Progenitor cell of endocrine pancreas (in vitro differentiated cells): ENCODE measurements around the gene TXNRD2. TPM values are rescaled to one million over a fixed set of nuclear protein-coding genes. Genes with fewer than 3 reads are reported as not detected.

ENCODE experiments used
- DNase-seq: peaks from one replicate; pipeline ENCODE4 v3.0.0; 2021; ENCODE audit warnings: low spot score; ENCODE audit not compliant: unreplicated experiment
- H3K27ac Mint-ChIP-seq: 2 replicates; pipeline ENCODE4 v1.8.0; 2021; ENCODE audit warnings: mild to moderate bottlenecking, moderate library complexity, mixed read lengths
- H3K27me3 Mint-ChIP-seq: 2 replicates; pipeline ENCODE4 v1.8.0; 2021; ENCODE audit warnings: mixed read lengths
- H3K36me3 Mint-ChIP-seq: 2 replicates; pipeline ENCODE4 v1.8.0; 2022; ENCODE audit warnings: mixed read lengths; ENCODE audit not compliant: insufficient read depth
- H3K4me1 Mint-ChIP-seq: 2 replicates; pipeline ENCODE4 v1.8.0; 2021; ENCODE audit warnings: low read depth, mixed read lengths
- H3K4me3 Mint-ChIP-seq: 2 replicates; pipeline ENCODE4 v1.8.0; 2021; ENCODE audit warnings: low read depth, mild to moderate bottlenecking, moderate library complexity, mixed read lengths
- H3K9me3 Mint-ChIP-seq: 2 replicates; pipeline ENCODE4 v1.8.0; 2021; ENCODE audit warnings: low read depth, mixed read lengths
- total RNA-seq: library from RNA; stranded (reverse); gene quantifications from 2 replicates; pipeline ENCODE4 v1.2.1, GENCODE V29; 2021
- TF ChIP-seq, protein P1 (sequence below): fragments of 200-600 bp; sonication (generic); IDR thresholded peaks from one replicate; pipeline ENCODE4 v1.5.0; 2021; ENCODE audit warnings: antibody characterized with exemption, mild to moderate bottlenecking; ENCODE audit not compliant: unreplicated experiment

The TXNRD2 gene
- total RNA-seq, 1 donor from 2014 or later: 14.0 TPM

DNA sequence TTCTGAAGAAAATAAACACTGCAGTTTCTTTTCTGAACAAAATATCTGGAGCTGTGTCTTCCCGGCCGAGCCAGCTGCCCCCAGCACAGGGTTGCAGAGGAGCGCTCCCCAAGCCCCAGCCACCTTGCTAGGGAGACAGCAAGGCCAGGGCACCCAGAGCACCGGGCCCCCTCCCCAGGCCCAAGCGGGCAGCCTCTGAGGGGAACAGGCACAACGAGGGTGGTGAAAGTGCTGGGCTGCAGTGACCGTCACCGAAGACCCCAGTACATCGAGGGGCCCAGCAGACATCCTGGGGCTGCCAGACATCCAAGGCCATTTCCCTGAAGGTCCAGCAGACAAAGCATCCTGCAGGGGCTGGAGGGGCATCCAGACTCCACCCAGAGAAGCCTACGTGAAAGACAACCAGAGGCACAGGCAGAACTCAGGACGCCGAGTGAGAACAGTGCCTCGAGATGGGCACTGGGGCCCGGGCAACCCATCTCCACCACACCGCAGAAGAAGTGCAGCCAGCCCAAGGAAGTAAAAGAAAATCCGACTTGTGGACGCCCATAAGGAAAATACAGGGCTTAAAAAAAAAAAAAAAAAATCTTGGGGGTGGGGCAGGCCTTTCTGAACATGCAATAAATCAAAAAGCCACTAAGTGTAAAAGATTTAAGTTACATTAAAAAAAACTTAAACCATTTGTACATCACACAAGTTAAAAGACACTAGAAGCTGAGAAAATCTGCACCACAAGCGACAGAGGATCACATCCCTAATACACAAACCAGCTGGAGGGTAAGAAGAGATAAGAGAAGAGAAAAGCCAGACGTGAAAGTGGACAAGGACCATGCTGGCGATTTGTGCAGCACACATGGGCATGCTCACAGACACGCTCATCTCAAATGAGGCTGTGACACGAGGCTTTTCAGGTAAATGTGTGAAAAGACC is 36.0 kb downstream of the TXNRD2 start:
- Mint-ChIP-seq H3K9me3 (no peaks in the 10 kb centered on the region), H3K4me1 (peaks cover 5% of the 10 kb centered on the region), H3K4me3 (no peak overlapping the region), H3K36me3 (peaks cover 1% of the 10 kb centered on the region), H3K27ac (no peak overlapping the region), H3K27me3 (peaks cover 4% of the 10 kb centered on the region)
- DNase-seq: no peak
- TF ChIP-seq, protein P1, sequence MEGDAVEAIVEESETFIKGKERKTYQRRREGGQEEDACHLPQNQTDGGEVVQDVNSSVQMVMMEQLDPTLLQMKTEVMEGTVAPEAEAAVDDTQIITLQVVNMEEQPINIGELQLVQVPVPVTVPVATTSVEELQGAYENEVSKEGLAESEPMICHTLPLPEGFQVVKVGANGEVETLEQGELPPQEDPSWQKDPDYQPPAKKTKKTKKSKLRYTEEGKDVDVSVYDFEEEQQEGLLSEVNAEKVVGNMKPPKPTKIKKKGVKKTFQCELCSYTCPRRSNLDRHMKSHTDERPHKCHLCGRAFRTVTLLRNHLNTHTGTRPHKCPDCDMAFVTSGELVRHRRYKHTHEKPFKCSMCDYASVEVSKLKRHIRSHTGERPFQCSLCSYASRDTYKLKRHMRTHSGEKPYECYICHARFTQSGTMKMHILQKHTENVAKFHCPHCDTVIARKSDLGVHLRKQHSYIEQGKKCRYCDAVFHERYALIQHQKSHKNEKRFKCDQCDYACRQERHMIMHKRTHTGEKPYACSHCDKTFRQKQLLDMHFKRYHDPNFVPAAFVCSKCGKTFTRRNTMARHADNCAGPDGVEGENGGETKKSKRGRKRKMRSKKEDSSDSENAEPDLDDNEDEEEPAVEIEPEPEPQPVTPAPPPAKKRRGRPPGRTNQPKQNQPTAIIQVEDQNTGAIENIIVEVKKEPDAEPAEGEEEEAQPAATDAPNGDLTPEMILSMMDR: no peak

- peaks cover 4% of the 10 kb centered on the region for H3K27me3 Mint-ChIP-seq
- H3K9me3 Mint-ChIP-seq: no peaks in the 10 kb centered on the region
- H3K4me3 Mint-ChIP-seq: no peak overlapping the region
- H3K27ac Mint-ChIP-seq: no peak overlapping the region
- DNase-seq: no peak
- H3K36me3 Mint-ChIP-seq: peaks cover 1% of the 10 kb centered on the region
- TF ChIP-seq, protein P1: no peak
- peaks cover 5% of the 10 kb centered on the region for H3K4me1 Mint-ChIP-seq
Observed at GRCh38 chr22:19904935-19905334, 36.7 kb downstream of the TXNRD2 start.

- Mint-ChIP-seq H3K36me3 (peaks cover 1% of the 10 kb centered on the region), H3K27me3 (peaks cover 4% of the 10 kb centered on the region), H3K4me3 (no peak overlapping the region), H3K27ac (no peak overlapping the region), H3K9me3 (no peaks in the 10 kb centered on the region), H3K4me1 (peaks cover 5% of the 10 kb centered on the region)
- no peak for DNase-seq
- TF ChIP-seq, protein P1: no peak
Observed at GRCh38 chr22:19904174-19904856, 37.3 kb downstream of the TXNRD2 start.

GRCh38 chr22:19903513-19903912 is 38.1 kb downstream of the TXNRD2 start:
- Mint-ChIP-seq H3K36me3 (peaks cover 1% of the 10 kb centered on the region), H3K27me3 (peaks cover 4% of the 10 kb centered on the region), H3K4me1 (peaks cover 5% of the 10 kb centered on the region), H3K4me3 (no peak overlapping the region), H3K9me3 (no peaks in the 10 kb centered on the region), H3K27ac (no peak overlapping the region)
- TF ChIP-seq, protein P1: no peak
- DNase-seq: no peak

DNA sequence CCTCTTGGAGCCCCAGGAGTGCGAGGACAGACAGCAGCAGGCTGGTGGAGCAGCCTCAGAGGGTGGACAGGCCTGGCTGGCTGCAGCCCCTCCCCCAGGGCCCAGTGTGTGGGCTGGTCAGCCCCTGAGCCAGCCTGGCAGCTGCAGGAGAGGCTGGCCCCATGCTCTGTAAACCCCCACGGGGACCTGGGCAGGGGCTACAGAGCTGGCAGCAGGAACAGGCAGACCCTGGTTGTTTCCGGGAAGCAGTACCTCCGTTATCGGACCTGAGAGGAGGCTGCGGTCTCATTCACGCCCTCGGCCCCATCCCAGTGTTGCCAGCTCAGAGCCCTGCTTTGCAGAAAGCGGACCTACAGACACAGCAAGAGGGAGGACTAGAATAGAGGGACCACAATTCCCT is 38.6 kb downstream of the TXNRD2 start:
- H3K27ac Mint-ChIP-seq: no peak overlapping the region
- H3K36me3 Mint-ChIP-seq: peaks cover 1% of the 10 kb centered on the region
- H3K4me1 Mint-ChIP-seq: peaks cover 5% of the 10 kb centered on the region
- TF ChIP-seq, protein P1: no peak
- H3K9me3 Mint-ChIP-seq: no peaks in the 10 kb centered on the region
- peaks cover 4% of the 10 kb centered on the region for H3K27me3 Mint-ChIP-seq
- no peak overlapping the region for H3K4me3 Mint-ChIP-seq
- DNase-seq: no peak
